Brain pericyte (primary cell): ENCODE data around the gene ADAMTSL2.
"Not testable (repeated sequence)": the region's sequence is repeated elsewhere in the genome, so short reads cannot be mapped to it uniquely, and the experiment has no call there.

Experiments
- DNase-seq: peaks from one replicate; pipeline ENCODE4 v3.0.0-alpha.2; 2012; ENCODE audit warnings: low read depth, low spot score

ADAMTSL2 gene

DNA sequence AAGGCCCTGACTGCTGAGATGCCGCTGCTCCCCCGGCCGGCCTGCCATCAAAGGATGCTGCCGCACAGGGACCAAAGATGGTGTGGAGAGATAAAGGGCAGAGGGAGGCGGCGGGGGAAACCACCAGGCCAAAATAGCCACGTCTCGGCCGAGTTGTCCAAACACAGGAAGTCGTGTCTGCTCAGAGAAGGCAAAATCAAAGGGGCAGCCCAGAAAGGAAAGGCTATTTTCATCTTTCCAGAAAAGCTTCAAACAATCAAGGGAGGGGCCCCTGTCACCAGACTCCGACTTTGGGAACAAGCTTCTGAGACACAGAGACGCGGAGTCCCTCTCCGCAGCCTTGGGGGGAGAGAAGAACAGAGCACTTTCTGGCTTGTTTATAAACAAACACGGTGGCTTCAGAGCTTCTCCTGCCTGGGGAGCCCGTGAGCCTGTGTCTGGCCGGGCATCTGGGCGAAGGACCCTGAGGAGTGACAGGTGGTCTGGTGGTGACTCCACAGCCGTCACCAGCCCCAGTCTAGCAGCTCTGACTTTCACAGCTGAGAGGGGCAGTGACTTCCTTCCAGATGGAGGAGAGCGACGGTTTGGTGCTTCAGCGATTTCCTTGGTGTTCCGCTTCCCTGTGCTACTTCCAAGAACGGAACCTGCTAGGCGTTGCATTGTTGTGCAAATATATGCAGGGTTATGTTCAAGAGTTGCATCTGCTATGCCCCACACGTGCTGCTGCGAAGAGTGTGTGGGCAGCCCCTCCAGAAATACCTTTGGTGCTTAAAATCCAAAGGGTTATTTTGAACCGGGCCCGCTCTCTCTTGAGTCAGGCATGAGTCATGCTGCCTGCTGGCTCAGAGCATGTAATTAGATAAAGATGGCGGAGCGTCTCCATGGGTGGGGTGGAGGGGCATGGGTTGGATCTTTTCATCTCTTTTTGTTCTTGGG, 24.0 kb downstream of the ADAMTSL2 start:
- DNase-seq, result peak; percentile 33

DNA sequence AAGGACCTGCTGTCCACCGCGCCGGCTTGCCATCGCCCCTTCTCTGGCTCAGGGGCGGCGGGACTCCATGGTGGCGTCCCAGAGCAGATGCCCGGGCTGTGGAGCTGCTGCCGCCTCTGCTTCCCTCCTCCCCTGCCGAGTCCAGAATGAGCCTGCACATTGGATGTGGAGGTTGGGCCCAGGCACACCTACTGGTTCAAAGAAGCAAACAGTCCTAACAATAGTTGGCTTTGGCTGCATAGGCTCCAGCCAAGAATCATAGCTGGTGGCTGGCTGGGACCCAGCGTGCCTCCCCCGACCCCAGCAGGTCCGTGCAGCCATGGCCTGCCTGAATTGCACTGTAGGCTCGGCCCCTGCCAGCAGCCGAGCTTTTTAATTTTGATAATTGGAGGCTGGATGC, 25.8 kb downstream of the ADAMTSL2 start:
- DNase-seq, result no peak

GRCh38 chr9:133560944-133561343, 26.4 kb downstream of the ADAMTSL2 start:
- DNase-seq, result no peak

DNA sequence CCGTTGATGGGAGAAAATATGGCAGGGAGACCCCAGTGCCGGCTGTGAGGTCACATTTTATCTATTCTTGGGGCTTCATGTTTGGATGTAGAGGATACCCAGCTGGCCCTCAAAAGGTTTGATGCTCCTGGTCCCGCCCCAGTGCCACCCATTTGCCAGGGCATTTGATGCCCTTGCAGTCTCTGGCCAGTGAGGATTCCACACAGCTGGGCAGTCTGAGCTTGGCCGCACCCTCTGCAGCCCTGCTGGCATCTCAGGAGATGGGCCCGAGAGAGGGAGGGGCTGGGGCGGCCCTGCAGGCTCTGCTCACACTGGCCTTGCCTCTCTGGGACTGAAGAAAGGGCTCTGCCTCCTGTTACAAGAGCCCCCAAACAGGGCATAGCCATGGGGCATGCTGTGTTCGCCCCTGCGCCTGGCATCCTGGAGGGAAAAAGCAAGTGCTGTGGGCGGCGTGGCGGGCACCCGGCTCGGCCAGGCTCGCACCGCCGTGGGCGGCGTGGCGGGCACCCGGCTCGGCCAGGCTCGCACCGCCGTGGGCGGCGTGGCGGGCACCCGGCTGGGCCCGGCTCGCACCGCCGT, 27.6 kb downstream of the ADAMTSL2 start:
- DNase-seq, result no peak

DNA sequence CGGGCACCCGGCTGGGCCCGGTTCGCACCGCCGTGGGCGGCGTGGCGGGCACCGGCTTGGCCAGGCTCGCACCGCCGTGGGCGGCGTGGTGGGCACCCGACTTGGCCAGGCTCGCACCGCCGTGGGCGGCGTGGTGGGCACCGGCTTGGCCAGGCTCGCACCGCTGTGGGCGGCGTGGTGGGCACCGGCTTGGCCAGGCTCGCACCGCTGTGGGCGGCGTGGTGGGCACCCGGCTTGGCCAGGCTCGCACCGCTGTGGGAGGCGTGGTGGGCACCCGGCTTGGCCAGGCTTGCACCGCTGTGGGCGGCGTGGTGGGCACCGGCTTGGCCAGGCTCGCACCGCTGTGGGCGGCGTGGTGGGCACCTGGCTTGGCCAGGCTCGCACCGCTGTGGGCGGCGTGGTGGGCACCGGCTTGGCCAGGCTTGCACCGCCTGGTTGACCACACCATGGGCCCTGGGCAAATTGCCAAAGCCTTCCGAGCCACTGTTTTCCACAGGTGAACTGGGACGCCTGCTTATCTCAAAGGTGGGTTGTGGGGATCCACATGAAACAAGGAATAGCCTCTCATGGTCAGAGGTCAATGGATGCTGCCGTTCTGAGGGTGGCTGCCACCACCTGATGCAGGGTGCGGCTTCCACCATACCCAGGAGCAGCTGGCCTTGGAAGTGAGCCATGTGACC, 28.2 kb downstream of the ADAMTSL2 start:
- no peak for DNase-seq

DNA sequence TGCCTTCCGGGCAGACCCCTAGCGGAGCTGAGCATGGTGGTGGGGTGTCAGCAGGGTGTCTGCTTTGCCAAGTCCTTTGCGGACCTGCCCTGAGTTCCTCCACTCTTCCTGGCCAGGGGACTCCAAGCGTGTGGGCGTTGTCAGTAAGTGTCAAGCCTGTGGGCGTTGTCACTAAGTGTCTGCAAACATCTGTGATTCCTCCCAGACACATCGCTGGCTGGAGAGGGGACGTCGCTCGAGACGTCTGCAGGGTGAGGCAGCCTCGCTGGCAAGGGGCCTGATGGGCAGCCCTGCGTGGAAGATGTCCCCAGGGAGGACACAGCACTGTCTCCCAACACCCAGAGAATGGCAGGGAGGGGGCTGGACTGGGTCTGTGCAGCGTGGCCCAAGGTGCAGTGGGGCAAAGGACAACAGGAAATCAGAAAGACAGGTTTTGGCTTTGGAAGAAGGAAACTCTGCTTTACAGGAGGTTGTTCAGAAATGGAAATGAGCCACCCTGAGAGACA, 28.8 kb downstream of the ADAMTSL2 start:
- no peak for DNase-seq

DNA sequence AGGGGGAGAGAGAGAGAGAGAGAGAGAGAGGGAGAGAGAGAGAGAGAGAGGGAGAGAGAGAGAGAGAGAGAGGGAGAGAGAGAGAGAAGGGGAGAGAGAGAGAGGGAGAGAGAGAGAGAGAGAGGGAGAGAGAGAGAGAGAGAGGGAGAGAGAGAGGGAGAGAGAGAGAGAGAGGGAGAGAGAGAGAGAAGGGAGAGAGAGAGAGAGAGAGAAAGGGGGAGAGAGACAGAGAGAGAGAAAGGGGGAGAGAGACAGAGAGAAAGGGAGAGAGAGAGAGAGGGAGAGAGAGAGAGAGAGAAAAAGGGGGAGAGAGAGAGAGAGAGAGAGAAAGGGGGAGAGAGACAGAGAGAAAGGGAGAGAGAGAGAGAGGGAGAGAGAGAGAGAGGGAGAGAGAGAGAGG, 29.3 kb downstream of the ADAMTSL2 start:
- not testable (repeated sequence) for DNase-seq

GRCh38 chr9:133564451-133565116, 30.1 kb downstream of the ADAMTSL2 start:
- DNase-seq, result no peak

DNA sequence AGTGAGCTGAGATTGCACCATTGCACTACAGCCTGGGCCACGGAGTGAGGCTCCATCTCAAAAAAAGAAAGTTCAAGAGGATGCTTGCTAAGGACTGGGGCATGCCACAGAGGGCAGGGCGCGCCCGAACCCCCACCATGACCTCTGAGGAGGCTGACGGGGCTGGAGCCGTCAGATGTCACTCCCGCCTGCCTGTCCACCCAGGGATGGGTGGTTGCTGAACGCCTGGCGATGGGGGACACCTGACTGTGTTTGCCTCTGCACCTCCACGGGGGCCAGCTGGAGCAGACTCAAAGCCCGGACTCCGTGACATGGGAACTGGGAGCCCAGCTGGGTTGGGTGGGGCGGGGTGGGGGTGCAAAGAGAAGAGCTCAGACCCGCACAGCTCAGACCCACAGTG, 31.9 kb downstream of the ADAMTSL2 start:
- DNase-seq, result no peak

DNA sequence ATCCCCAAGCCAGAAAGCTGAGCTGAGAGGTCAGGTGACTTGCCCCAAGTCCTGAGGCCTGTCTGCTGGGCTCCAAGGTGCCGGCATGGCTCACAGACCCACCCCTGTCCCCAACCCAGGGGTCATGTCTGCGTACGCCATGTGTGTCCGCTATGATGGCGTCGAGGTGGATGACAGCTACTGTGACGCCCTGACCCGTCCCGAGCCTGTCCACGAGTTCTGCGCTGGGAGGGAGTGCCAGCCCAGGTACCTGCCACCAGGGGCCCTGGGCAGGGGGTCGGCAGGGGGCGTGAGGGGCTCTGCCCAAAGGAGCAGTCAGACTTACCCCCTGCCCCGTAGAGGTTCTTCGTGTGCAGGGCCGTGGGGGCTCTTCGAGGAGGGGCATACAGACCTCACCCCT, 32.3 kb downstream of the ADAMTSL2 start:
- no peak for DNase-seq

GRCh38 chr9:133568186-133568585, 33.7 kb downstream of the ADAMTSL2 start:
- DNase-seq, result no peak

DNA sequence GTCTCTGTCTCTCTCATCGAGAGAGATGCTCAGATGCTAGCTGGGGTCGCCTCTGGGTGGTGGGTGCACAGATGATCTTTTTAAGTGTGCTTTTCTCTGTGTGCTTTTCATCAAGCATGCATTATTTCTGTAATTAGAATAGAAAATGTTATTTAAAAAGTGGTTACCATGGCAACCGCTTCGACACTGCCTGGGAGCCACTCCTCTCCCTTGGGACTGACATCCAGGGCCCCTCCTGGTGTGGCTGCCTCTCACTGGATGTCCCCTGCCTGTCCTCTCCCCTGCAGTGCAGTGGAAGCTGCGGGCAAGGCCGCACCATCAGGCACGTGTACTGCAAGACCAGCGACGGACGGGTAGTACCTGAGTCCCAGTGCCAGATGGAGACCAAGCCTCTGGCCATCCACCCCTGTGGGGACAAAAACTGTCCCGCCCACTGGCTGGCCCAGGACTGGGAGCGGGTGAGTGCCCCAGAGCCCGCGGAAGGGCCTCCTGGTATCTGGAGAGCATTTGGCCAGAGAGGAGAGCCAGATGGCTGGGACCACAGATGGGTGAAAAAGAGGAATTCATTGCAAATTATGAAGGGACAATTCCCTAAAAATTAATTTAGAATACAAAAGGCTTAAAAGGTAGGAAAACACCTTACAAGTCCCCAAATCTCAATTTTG, 34.7 kb downstream of the ADAMTSL2 start:
- DNase-seq, result no peak

- DNase-seq, result no peak
Observed at GRCh38 chr9:133569891-133570690, 35.6 kb downstream of the ADAMTSL2 start.

GRCh38 chr9:133570691-133571080, 36.2 kb downstream of the ADAMTSL2 start:
- no peak for DNase-seq

DNA sequence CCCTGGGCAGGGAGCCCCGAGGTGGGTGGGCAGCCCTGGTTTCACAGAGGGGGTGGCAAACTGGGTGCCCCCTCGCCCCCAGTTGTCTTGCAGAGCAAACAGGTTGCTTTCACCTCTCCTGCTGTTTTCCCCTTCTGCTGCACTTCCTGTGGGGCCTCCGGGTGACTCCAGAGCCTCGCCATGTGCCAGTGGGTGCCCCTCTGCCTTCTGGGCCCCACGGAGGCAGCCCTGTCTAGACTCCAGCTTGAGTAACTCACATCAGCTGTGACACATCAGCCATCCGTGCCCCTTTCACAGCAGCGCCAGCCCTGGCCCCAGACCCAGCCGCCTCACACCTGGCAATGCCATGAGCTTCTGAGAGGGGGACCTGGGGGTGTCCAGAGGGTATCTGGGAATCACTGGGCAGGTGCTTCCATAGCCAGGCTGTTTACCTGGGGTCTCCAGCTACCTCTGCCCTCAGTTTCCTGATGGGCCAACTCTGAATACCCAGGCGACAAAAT, 36.9 kb downstream of the ADAMTSL2 start:
- DNase-seq, result no peak

GRCh38 chr9:133571896-133572595, 37.5 kb downstream of the ADAMTSL2 start:
- no peak for DNase-seq

- no peak for DNase-seq
Observed at GRCh38 chr9:133572821-133573361, 38.4 kb downstream of the ADAMTSL2 start.

- no peak for DNase-seq
Observed at GRCh38 chr9:133573791-133574515, 39.4 kb downstream of the ADAMTSL2 start.

DNA sequence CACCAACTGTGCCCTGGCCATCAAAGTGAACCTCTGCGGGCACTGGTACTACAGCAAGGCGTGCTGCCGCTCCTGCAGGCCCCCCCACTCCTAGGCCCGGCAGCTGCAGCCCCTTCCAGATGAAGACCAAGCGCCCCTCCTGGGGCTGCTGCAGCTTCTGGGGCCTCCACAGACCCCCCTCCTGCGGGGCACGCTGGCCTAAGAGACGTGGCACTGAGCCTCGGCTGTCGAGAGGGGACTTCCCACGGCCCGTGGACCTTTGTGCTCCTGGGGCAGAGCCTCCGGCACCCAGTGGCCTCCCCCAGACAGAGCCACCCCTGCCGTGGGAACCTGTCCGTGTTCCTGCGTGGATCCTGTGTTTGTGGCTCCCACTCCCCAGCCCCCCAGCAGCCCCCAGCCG, 40.3 kb downstream of the ADAMTSL2 start:
- DNase-seq, result no peak
